Fibroblast of pulmonary artery (primary cell): ENCODE results near the gene TM4SF18.
A peak's percentile ranks its signal among the peaks of the same experiment; 100 is the strongest.

Source experiments
- DNase-seq: peaks from one replicate; pipeline ENCODE4 v3.0.0-alpha.2; 2010; ENCODE audit warnings: low read depth
- H3K4me3 ChIP-seq: replicated peaks from 2 replicates; pipeline ENCODE4 v1.5.1; 2011; ENCODE audit warnings: low read depth, mild to moderate bottlenecking, control low read depth, low read length, moderate library complexity
- TF ChIP-seq, protein P1 (sequence below): IDR thresholded peaks from 2 replicates; pipeline ENCODE4 v1.5.1; 2011; ENCODE audit warnings: mild to moderate bottlenecking, control low read depth, low read length, inconsistent platforms; ENCODE audit errors: missing control alignments

The TM4SF18 gene

DNA sequence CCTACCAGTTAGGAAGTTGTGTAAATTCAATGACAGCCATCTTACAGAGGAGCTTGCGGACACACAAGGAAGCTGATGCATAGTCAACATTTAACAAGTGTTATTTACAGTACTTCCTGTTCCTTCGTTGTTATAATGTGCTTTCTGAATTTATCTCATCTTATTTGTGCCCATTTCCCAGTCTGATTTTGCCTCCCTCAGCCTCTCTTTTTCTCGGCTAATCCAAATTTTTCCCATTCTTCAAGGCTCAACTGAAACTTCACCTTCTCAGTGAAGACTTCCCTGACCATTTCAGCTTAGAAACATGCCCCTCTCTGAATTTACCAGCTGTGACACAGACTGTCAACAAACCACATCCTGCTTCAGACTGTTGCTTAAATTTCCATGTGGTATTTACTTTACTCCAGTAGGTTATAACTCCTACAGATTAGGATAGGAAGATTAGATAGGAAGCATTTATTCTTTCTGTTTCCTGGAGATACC, 56.1 kb downstream of the TM4SF18 start:
- H3K4me3 ChIP-seq, result no peak overlapping the region
- TF ChIP-seq, protein P1, sequence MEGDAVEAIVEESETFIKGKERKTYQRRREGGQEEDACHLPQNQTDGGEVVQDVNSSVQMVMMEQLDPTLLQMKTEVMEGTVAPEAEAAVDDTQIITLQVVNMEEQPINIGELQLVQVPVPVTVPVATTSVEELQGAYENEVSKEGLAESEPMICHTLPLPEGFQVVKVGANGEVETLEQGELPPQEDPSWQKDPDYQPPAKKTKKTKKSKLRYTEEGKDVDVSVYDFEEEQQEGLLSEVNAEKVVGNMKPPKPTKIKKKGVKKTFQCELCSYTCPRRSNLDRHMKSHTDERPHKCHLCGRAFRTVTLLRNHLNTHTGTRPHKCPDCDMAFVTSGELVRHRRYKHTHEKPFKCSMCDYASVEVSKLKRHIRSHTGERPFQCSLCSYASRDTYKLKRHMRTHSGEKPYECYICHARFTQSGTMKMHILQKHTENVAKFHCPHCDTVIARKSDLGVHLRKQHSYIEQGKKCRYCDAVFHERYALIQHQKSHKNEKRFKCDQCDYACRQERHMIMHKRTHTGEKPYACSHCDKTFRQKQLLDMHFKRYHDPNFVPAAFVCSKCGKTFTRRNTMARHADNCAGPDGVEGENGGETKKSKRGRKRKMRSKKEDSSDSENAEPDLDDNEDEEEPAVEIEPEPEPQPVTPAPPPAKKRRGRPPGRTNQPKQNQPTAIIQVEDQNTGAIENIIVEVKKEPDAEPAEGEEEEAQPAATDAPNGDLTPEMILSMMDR, result no peak
- peak; percentile 67 for DNase-seq

DNA sequence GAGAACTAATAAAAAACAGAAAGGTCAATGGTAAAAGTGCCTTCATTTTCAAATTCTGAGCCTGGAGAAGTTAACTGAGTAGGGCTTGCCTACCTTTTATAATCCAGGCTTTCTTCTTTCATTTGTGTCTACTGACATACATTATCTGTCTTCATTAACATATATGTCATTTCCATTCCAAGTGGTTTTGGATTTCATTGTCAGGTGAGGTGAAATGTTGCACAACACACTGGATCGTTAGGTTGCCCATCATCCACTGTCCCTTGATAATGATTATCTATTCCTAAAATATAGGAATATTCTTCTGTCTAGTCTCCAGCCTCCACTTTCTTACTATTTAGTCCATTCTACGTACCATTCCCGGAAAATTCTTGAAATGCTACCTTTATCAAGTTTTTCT, 56.8 kb downstream of the TM4SF18 start:
- TF ChIP-seq, protein P1, result no peak
- no peak for DNase-seq
- H3K4me3 ChIP-seq, result no peak overlapping the region

DNA sequence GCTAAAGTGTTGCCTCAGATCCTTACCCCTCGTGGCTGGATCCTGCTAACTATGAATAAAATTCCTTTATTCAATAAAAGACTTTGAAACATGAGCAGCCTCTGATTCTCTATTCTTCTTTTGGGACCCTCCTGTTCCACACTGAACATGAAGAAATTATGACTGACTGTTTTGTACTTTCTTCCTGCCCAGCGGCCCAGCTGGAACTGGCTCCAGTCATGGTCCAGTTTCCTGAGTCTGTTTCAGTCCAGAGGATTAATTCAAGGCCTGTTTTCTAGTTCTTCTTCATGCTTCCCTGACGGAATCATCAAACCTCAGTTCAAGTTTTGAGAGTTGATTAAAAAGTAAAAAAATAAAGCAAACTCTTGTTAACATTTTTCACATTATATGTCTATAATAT, 59.2 kb downstream of the TM4SF18 start:
- DNase-seq, result no peak

DNA sequence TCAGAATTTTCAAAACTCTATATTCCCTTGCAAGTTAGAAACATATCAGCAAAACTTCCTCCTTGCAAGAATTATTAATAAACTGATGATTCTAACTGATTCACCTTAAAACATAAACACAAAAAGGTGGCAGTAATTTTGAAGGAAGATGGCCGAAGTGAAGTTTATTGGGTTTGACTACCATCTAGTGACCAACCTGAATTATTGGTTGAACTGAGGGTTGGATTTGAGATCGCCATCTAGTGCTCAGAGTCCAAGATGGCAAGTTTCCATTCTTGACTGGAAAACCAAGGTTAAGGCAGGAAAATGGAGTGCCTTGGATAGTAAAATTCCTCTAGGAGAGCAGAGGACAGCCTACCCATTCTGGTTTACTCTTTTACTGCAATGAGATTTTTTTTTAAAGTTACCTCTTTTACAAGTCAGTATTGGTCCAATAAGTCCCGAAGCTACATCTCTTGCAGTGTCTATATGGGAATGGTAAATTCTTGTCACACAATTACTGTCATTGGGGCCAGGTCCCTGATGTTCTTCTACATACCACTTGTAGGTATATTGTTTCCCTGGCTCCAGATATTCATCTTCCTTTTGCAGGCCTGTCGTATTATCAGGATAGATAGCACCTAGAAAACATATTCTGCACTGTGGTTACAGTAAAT, 60.2 kb downstream of the TM4SF18 start:
- H3K4me3 ChIP-seq, result no peak overlapping the region
- peak; percentile 94 for DNase-seq
- TF ChIP-seq, protein P1, result peak; percentile 99

More for the DNA sequence above, 59.2 kb downstream of the TM4SF18 start:
- no peak overlapping the region for H3K4me3 ChIP-seq
- TF ChIP-seq, protein P1, result no peak

DNA sequence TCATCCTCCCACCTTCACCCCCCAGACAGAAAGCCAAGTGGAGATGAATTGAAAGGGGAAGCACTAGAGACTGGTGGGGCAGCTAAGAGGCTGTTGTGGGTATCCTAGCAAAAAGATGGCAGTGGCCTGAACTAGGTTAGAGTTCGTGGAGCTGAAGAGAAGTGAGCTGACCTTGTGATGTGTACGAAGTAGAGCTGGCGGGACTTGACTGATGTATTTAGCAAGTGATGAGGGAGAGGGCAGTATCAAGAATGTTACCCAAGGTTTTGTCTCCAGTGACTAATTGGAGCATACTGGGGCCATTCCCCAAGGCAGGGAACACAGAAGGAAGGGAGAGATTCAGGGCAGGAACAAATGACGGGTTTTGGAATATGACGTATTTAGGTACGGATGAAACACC, 61.8 kb downstream of the TM4SF18 start:
- no peak for DNase-seq

DNA sequence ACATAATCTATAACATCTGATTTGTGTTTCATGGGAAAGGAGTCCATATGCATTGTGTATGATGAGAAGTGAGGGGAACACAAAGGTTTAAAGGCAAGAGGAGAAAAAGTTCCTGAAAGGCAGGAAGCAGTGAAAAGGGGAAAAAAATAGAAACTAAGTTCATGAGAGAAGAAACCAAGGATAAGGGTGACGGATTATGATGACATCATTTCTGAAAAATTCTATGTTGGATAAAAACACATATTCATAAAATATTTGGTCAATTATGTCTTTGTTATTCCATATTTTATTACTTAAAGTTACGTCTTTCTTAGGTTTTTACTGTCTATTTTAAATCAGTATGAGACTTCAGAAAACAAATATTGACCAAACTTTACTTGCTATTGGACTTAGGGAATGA, 63.3 kb downstream of the TM4SF18 start:
- TF ChIP-seq, protein P1, result no peak
- no peak for DNase-seq
- no peak overlapping the region for H3K4me3 ChIP-seq

More for the DNA sequence above, 61.8 kb downstream of the TM4SF18 start:
- H3K4me3 ChIP-seq, result no peak overlapping the region
- TF ChIP-seq, protein P1, result no peak

DNA sequence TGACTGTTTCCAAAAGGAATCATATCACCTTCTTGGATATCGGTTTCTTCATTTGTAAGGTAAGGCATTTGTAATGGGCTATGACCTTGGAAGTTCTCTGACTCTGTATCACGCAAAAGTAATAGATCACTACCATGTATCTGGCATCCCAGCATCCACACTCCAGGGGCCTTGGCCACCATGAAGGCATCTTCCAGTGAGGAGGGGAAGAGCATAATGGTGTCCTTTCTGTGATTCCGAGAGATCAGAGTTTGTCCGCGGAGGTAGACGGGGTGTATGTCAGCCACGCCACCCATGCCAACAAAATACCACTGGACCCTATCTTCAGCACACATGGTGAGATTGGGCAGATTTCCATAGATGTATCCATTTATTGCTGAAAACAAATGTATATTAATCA, 63.7 kb downstream of the TM4SF18 start:
- TF ChIP-seq, protein P1, result no peak
- no peak for DNase-seq
- no peak overlapping the region for H3K4me3 ChIP-seq
